Mesendoderm (in vitro differentiated cells): ENCODE results near the gene LIAS.

Experiments
- DNase-seq: peaks from one replicate; pipeline ENCODE4 v3.0.0; 2013
- H2AK5ac ChIP-seq: 2 replicates; pipeline ENCODE4 v1.6.1; 2013; ENCODE audit warnings: low read length, inconsistent platforms
- H2BK120ac ChIP-seq: 2 replicates; pipeline ENCODE4 v1.6.1; 2013; ENCODE audit warnings: low read depth, mild to moderate bottlenecking, low read length, moderate library complexity, mixed read lengths
- H2BK15ac ChIP-seq: replicated peaks from 2 replicates; pipeline ENCODE4 v1.6.1; 2013; ENCODE audit warnings: low read depth, mild to moderate bottlenecking, moderate library complexity
- H2BK5ac ChIP-seq: 2 replicates; pipeline ENCODE4 v1.6.1; 2013; ENCODE audit warnings: low read length, inconsistent platforms
- H3K18ac ChIP-seq: 2 replicates; pipeline ENCODE4 v1.6.1; 2013; ENCODE audit warnings: mild to moderate bottlenecking, low read length, mixed read lengths
- H3K23ac ChIP-seq: one replicate; pipeline ENCODE4 v1.6.1; 2013; ENCODE audit warnings: low read length
- H3K27ac ChIP-seq: 2 replicates; pipeline ENCODE4 v1.5.1; 2013; ENCODE audit warnings: low read depth, mild to moderate bottlenecking, inconsistent platforms, low read length, moderate library complexity
- H3K27me3 ChIP-seq: 2 replicates; pipeline ENCODE4 v1.6.1; 2013; ENCODE audit warnings: low read length, control low read depth, mild to moderate bottlenecking, inconsistent platforms; ENCODE audit not compliant: insufficient read depth, poor library complexity
- H3K36me3 ChIP-seq: 2 replicates; pipeline ENCODE4 v1.6.1; 2013; ENCODE audit warnings: low read length, inconsistent platforms; ENCODE audit not compliant: control insufficient read depth, insufficient read depth
- H3K4ac ChIP-seq: one replicate; pipeline ENCODE4 v1.6.1; 2013; ENCODE audit warnings: low read depth, mild to moderate bottlenecking, low read length, moderate library complexity
- H3K4me1 ChIP-seq: 2 replicates; pipeline ENCODE4 v1.6.1; 2013; ENCODE audit warnings: low read depth, low read length, inconsistent platforms; ENCODE audit not compliant: control insufficient read depth
- H3K4me2 ChIP-seq: 2 replicates; pipeline ENCODE4 v1.6.1; 2013; ENCODE audit warnings: low read length
- H3K4me3 ChIP-seq: 2 replicates; pipeline ENCODE4 v1.5.1; 2013; ENCODE audit warnings: mild to moderate bottlenecking, low read length
- H3K56ac ChIP-seq: one replicate; pipeline ENCODE4 v1.6.1; 2013; ENCODE audit warnings: low read length
- H3K79me1 ChIP-seq: 2 replicates; pipeline ENCODE4 v1.6.1; 2013; ENCODE audit warnings: low read length, inconsistent platforms
- H3K79me2 ChIP-seq: 2 replicates; pipeline ENCODE4 v1.6.1; 2013; ENCODE audit warnings: mild to moderate bottlenecking, low read length; ENCODE audit not compliant: control insufficient read depth, insufficient read depth
- H3K9ac ChIP-seq: 2 replicates; pipeline ENCODE4 v1.6.1; 2013; ENCODE audit warnings: low read length, inconsistent platforms
- H4K5ac ChIP-seq: one replicate; pipeline ENCODE4 v1.6.1; 2013; ENCODE audit warnings: low read length
- H4K8ac ChIP-seq: one replicate; pipeline ENCODE4 v1.6.1; 2013; ENCODE audit warnings: low read depth, mild to moderate bottlenecking, control low read depth, low read length, moderate library complexity
- WGBS: extraction: QIAGEN DNeasy Blood & Tissue Kit; methylation state at CpG from one replicate; pipeline ENCODE4 v1.1.7; 2013; ENCODE audit warnings: low lambda C conversion rate, missing lambda C conversion rate; ENCODE audit not compliant: insufficient coverage; ENCODE audit errors: extremely low coverage; 5-methylcytosine and 5-hydroxymethylcytosine counted together

The LIAS gene

GRCh38 chr4:39467464-39467863 lies 8.6 kb downstream of the LIAS start:
- H3K79me2 ChIP-seq, result no peaks in the 10 kb centered on the region
- no peaks in the 10 kb centered on the region for H3K27me3 ChIP-seq
- no peak overlapping the region for H3K56ac ChIP-seq
- no peak overlapping the region for H3K23ac ChIP-seq
- no peak overlapping the region for H3K27ac ChIP-seq
- H4K5ac ChIP-seq, result no peak overlapping the region
- no peak overlapping the region for H2BK5ac ChIP-seq
- peaks cover 1% of the 10 kb centered on the region for H3K36me3 ChIP-seq
- no peak overlapping the region for H3K4me2 ChIP-seq
- no peak overlapping the region for H3K18ac ChIP-seq
- no CpG with 5 or more reads among the region's 4 CpGs for WGBS
- H3K79me1 ChIP-seq, result no peaks in the 10 kb centered on the region
- no peak for DNase-seq
- H2AK5ac ChIP-seq, result no peak overlapping the region
- no peak overlapping the region for H2BK15ac ChIP-seq
- no peak overlapping the region for H3K4ac ChIP-seq
- no peak overlapping the region for H3K4me3 ChIP-seq
- H2BK120ac ChIP-seq, result no peak overlapping the region
- no peaks in the 10 kb centered on the region for H3K4me1 ChIP-seq
- no peak overlapping the region for H4K8ac ChIP-seq
- H3K9ac ChIP-seq, result no peak overlapping the region

- Histone ChIP-seq H3K4ac (no peak overlapping the region), H3K36me3 (peaks cover 1% of the 10 kb centered on the region), H3K4me1 (no peaks in the 10 kb centered on the region), H2AK5ac (no peak overlapping the region), H3K27ac (no peak overlapping the region), H3K27me3 (no peaks in the 10 kb centered on the region), H4K5ac (no peak overlapping the region), H2BK5ac (no peak overlapping the region), H3K79me2 (no peaks in the 10 kb centered on the region), H4K8ac (no peak overlapping the region), H3K9ac (peak overlapping the region; percentile 10), H3K4me2 (no peak overlapping the region), H3K56ac (no peak overlapping the region), H2BK15ac (no peak overlapping the region), H2BK120ac (no peak overlapping the region), H3K79me1 (no peaks in the 10 kb centered on the region), H3K18ac (no peak overlapping the region), H3K4me3 (no peak overlapping the region), H3K23ac (no peak overlapping the region)
- no CpG with 5 or more reads among the region's 4 CpGs for WGBS
- DNase-seq, result peak; percentile 93
These were observed 10.7 kb downstream of the LIAS start for GRCh38 chr4:39469429-39470077.

GRCh38 chr4:39470402-39470801 lies 11.5 kb downstream of the LIAS start:
- Histone ChIP-seq H3K23ac (no peak overlapping the region), H2BK120ac (no peak overlapping the region), H3K9ac (no peak overlapping the region), H3K79me2 (no peaks in the 10 kb centered on the region), H2BK5ac (no peak overlapping the region), H4K8ac (no peak overlapping the region), H3K4me2 (no peak overlapping the region), H2BK15ac (no peak overlapping the region), H2AK5ac (no peak overlapping the region), H4K5ac (no peak overlapping the region), H3K4me3 (no peak overlapping the region), H3K27me3 (no peaks in the 10 kb centered on the region), H3K18ac (no peak overlapping the region), H3K79me1 (no peaks in the 10 kb centered on the region), H3K56ac (no peak overlapping the region), H3K4me1 (no peaks in the 10 kb centered on the region), H3K4ac (no peak overlapping the region), H3K36me3 (peaks cover 1% of the 10 kb centered on the region), H3K27ac (no peak overlapping the region)
- no peak for DNase-seq
- WGBS, result no CpG with 5 or more reads among the region's 1 CpG

GRCh38 chr4:39472396-39472795 lies 13.5 kb downstream of the LIAS start:
- Histone ChIP-seq H3K36me3 (peaks cover 1% of the 10 kb centered on the region), H3K4me1 (no peaks in the 10 kb centered on the region), H2BK5ac (no peak overlapping the region), H3K18ac (no peak overlapping the region), H2BK120ac (no peak overlapping the region), H4K5ac (no peak overlapping the region), H3K4ac (no peak overlapping the region), H3K56ac (no peak overlapping the region), H3K9ac (no peak overlapping the region), H3K4me3 (no peak overlapping the region), H3K79me1 (no peaks in the 10 kb centered on the region), H3K27me3 (no peaks in the 10 kb centered on the region), H2BK15ac (no peak overlapping the region), H4K8ac (no peak overlapping the region), H3K23ac (no peak overlapping the region), H3K4me2 (no peak overlapping the region), H2AK5ac (no peak overlapping the region), H3K27ac (no peak overlapping the region), H3K79me2 (no peaks in the 10 kb centered on the region)
- WGBS, result no CpG with 5 or more reads among the region's 3 CpGs
- no peak for DNase-seq

- no peak overlapping the region for H3K23ac ChIP-seq
- H4K5ac ChIP-seq, result no peak overlapping the region
- H3K18ac ChIP-seq, result no peak overlapping the region
- no peak overlapping the region for H3K56ac ChIP-seq
- no peak overlapping the region for H3K9ac ChIP-seq
- H3K4ac ChIP-seq, result no peak overlapping the region
- H3K36me3 ChIP-seq, result no peaks in the 10 kb centered on the region
- no peak overlapping the region for H4K8ac ChIP-seq
- DNase-seq, result no peak
- no peak overlapping the region for H2AK5ac ChIP-seq
- no peak overlapping the region for H3K27ac ChIP-seq
- no peak overlapping the region for H2BK120ac ChIP-seq
- no peaks in the 10 kb centered on the region for H3K4me1 ChIP-seq
- no peaks in the 10 kb centered on the region for H3K79me1 ChIP-seq
- H3K4me3 ChIP-seq, result no peak overlapping the region
- no peak overlapping the region for H2BK15ac ChIP-seq
- no peak overlapping the region for H2BK5ac ChIP-seq
- no peaks in the 10 kb centered on the region for H3K27me3 ChIP-seq
- WGBS, result no CpG with 5 or more reads among the region's 5 CpGs
- H3K4me2 ChIP-seq, result no peak overlapping the region
- H3K79me2 ChIP-seq, result no peaks in the 10 kb centered on the region
These were observed 17.5 kb downstream of the LIAS start for GRCh38 chr4:39476187-39476895.
